Vagina (tissue), 2 donors: Measurements from ENCODE around the gene GRHL3.

Experiments
- POLR2AphosphoS5 ChIP-seq, 2 donors: sonication (generic); formaldehyde crosslinking; IDR thresholded peaks; one replicate each; pipeline ENCODE4 v1.9.0; 2017; ENCODE audit warnings: antibody characterized with exemption in 2 of 2, mild to moderate bottlenecking in 2 of 2, low read depth in 1 of 2; ENCODE audit not compliant: insufficient read depth in 1 of 2
- TF ChIP-seq, protein P1 (sequence below), 3 experiments: fragments of 450-650 bp in 2 of 3; fragments of 200-600 bp in 1 of 3; sonication (generic) in 1 of 3; IDR thresholded peaks; one replicate each; pipeline ENCODE4 v1.5.1; 2017 to 2019; ENCODE audit warnings: antibody characterized with exemption in 3 of 3, mild to moderate bottlenecking in 2 of 3, moderate library complexity in 2 of 3

DNA sequence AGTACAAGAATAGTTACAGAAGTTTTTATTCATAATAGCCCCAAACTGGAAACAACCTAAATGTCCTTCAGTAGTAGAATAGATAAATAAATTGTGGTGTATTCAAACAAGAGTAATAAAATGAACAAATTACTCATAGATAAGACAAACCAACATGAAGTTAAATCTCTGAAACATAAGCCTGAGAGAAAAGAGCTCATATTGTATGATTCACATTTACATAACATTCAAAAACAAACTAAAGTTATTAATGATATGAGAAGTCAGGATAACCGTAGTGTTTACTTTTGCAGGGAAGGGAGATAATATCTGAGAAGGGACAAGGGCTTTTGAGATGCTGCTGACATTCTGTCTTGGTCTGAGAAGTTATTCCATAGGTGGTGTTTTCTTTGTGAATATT lies 80.9 kb downstream of the GRHL3 start:
- TF ChIP-seq, protein P1, sequence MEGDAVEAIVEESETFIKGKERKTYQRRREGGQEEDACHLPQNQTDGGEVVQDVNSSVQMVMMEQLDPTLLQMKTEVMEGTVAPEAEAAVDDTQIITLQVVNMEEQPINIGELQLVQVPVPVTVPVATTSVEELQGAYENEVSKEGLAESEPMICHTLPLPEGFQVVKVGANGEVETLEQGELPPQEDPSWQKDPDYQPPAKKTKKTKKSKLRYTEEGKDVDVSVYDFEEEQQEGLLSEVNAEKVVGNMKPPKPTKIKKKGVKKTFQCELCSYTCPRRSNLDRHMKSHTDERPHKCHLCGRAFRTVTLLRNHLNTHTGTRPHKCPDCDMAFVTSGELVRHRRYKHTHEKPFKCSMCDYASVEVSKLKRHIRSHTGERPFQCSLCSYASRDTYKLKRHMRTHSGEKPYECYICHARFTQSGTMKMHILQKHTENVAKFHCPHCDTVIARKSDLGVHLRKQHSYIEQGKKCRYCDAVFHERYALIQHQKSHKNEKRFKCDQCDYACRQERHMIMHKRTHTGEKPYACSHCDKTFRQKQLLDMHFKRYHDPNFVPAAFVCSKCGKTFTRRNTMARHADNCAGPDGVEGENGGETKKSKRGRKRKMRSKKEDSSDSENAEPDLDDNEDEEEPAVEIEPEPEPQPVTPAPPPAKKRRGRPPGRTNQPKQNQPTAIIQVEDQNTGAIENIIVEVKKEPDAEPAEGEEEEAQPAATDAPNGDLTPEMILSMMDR (IDR thresholded peaks at IDR 0.05): no peak
- TF ChIP-seq POLR2AphosphoS5 (IDR thresholded peaks at IDR 0.05; ENCODE audit: insufficient read depth in 1 of 2, low read depth in 1 of 2): no peak
